Measurements from ENCODE around the gene DGLUCY.

The DGLUCY gene

GRCh38 chr14:91231446-91231845, 117.6 kb downstream of the DGLUCY start:
- H3K4me2 ChIP-seq (ENCODE audit: low read length) = no peak overlapping the region
- no CpG with 5 or more reads among the region's 3 CpGs for WGBS (ENCODE audit: extremely low coverage, insufficient coverage, insufficient read length)
- H2AK5ac ChIP-seq (ENCODE audit: low read length) = no peak overlapping the region

GRCh38 chr14:91232052-91232451, 118.2 kb downstream of the DGLUCY start:
- no peak overlapping the region for H3K23ac ChIP-seq (ENCODE audit: low read length)
- H3K36me3 ChIP-seq (ENCODE audit: control insufficient read depth in 1 of 2, insufficient read depth in 2 of 2, low read length in 2 of 2) = no peaks in the 10 kb centered on the region
- no peak overlapping the region for H4K8ac ChIP-seq (ENCODE audit: low read depth, low read length)
- H3K9me3 ChIP-seq (ENCODE audit: insufficient read depth, low read depth, low read length) = peaks cover 8% of the 10 kb centered on the region
- no peak overlapping the region for H3K4ac ChIP-seq (ENCODE audit: low read depth, low read length)
- H4K12ac ChIP-seq (ENCODE audit: low read depth, low read length) = no peak overlapping the region
- no peaks in the 10 kb centered on the region for H3K27me3 ChIP-seq (ENCODE audit: insufficient read depth, low read length)
- no peak overlapping the region for H2AFZ ChIP-seq (ENCODE audit: insufficient read depth, low read length, poor library complexity)
- WGBS (ENCODE audit: extremely low coverage, insufficient coverage, insufficient read length) = no CpG with 5 or more reads among the region's 2 CpGs
- no peak overlapping the region for H2AK5ac ChIP-seq (ENCODE audit: low read length)
- H2BK12ac ChIP-seq (ENCODE audit: low read length) = no peak overlapping the region
- H3K4me2 ChIP-seq (ENCODE audit: low read length) = no peak overlapping the region
- H2BK5ac ChIP-seq (ENCODE audit: low read depth, low read length, poor library complexity) = no peak overlapping the region
- no peak overlapping the region for H4K91ac ChIP-seq (ENCODE audit: low read depth, low read length)
- no peak overlapping the region for H3K9ac ChIP-seq (ENCODE audit: low read length)
- H3K18ac ChIP-seq (ENCODE audit: low read length) = no peak overlapping the region
- H3K79me1 ChIP-seq (ENCODE audit: low read length) = no peaks in the 10 kb centered on the region
- no peak overlapping the region for H3K4me3 ChIP-seq (ENCODE audit: low read depth, low read length)
- H2BK120ac ChIP-seq (ENCODE audit: insufficient read depth, low read length, poor library complexity) = no peak overlapping the region
- no peak overlapping the region for H3K27ac ChIP-seq (ENCODE audit: low read depth, low read length)
- no peaks in the 10 kb centered on the region for H3K4me1 ChIP-seq (ENCODE audit: control insufficient read depth in 1 of 2, insufficient read depth in 2 of 2, low read length in 2 of 2)
- no peaks in the 10 kb centered on the region for H3K79me2 ChIP-seq (ENCODE audit: control insufficient read depth, insufficient read depth, low read length, poor library complexity)
- DNase-seq = no peak
- no peak overlapping the region for H3K14ac ChIP-seq (ENCODE audit: low read length)

More at GRCh38 chr14:91231446-91231845, 117.6 kb downstream of the DGLUCY start:
- Histone ChIP-seq H3K18ac (ENCODE audit: low read length) (no peak overlapping the region), H3K79me2 (ENCODE audit: control insufficient read depth, insufficient read depth, low read length, poor library complexity) (no peaks in the 10 kb centered on the region), H2BK5ac (ENCODE audit: low read depth, low read length, poor library complexity) (no peak overlapping the region), H3K27me3 (ENCODE audit: insufficient read depth, low read length) (no peaks in the 10 kb centered on the region), H4K8ac (ENCODE audit: low read depth, low read length) (no peak overlapping the region), H3K79me1 (ENCODE audit: low read length) (no peaks in the 10 kb centered on the region), H3K4me3 (ENCODE audit: low read depth, low read length) (no peak overlapping the region), H2BK12ac (ENCODE audit: low read length) (no peak overlapping the region), H3K4ac (ENCODE audit: low read depth, low read length) (no peak overlapping the region), H3K4me1 (ENCODE audit: control insufficient read depth in 1 of 2, insufficient read depth in 2 of 2, low read length in 2 of 2) (no peaks in the 10 kb centered on the region), H2BK120ac (ENCODE audit: insufficient read depth, low read length, poor library complexity) (no peak overlapping the region), H4K91ac (ENCODE audit: low read depth, low read length) (no peak overlapping the region), H3K9ac (ENCODE audit: low read length) (no peak overlapping the region), H3K27ac (ENCODE audit: low read depth, low read length) (no peak overlapping the region), H3K14ac (ENCODE audit: low read length) (no peak overlapping the region), H4K12ac (ENCODE audit: low read depth, low read length) (no peak overlapping the region), H3K9me3 (ENCODE audit: insufficient read depth, low read depth, low read length) (peaks cover 8% of the 10 kb centered on the region), H3K23ac (ENCODE audit: low read length) (no peak overlapping the region), H3K36me3 (ENCODE audit: control insufficient read depth in 1 of 2, insufficient read depth in 2 of 2, low read length in 2 of 2) (no peaks in the 10 kb centered on the region), H2AFZ (ENCODE audit: insufficient read depth, low read length, poor library complexity) (no peak overlapping the region)
- no peak for DNase-seq

- no peaks in the 10 kb centered on the region for H3K27me3 ChIP-seq (ENCODE audit: insufficient read depth, low read length)
- no peak overlapping the region for H4K8ac ChIP-seq (ENCODE audit: low read depth, low read length)
- H3K14ac ChIP-seq (ENCODE audit: low read length) = no peak overlapping the region
- H3K4me3 ChIP-seq (ENCODE audit: low read depth, low read length) = no peak overlapping the region
- peaks cover 8% of the 10 kb centered on the region for H3K9me3 ChIP-seq (ENCODE audit: insufficient read depth, low read depth, low read length)
- H3K18ac ChIP-seq (ENCODE audit: low read length) = no peak overlapping the region
- no peaks in the 10 kb centered on the region for H3K79me2 ChIP-seq (ENCODE audit: control insufficient read depth, insufficient read depth, low read length, poor library complexity)
- no peak overlapping the region for H2AK5ac ChIP-seq (ENCODE audit: low read length)
- no peaks in the 10 kb centered on the region for H3K79me1 ChIP-seq (ENCODE audit: low read length)
- WGBS (ENCODE audit: extremely low coverage, insufficient coverage, insufficient read length) = no CpG with 5 or more reads among the region's 2 CpGs
- no peaks in the 10 kb centered on the region for H3K4me1 ChIP-seq (ENCODE audit: control insufficient read depth in 1 of 2, insufficient read depth in 2 of 2, low read length in 2 of 2)
- H3K4me2 ChIP-seq (ENCODE audit: low read length) = no peak overlapping the region
- no peak overlapping the region for H3K27ac ChIP-seq (ENCODE audit: low read depth, low read length)
- no peak overlapping the region for H4K91ac ChIP-seq (ENCODE audit: low read depth, low read length)
- H2BK5ac ChIP-seq (ENCODE audit: low read depth, low read length, poor library complexity) = no peak overlapping the region
- no peak overlapping the region for H3K9ac ChIP-seq (ENCODE audit: low read length)
- no peak overlapping the region for H4K12ac ChIP-seq (ENCODE audit: low read depth, low read length)
- H3K4ac ChIP-seq (ENCODE audit: low read depth, low read length) = no peak overlapping the region
- H3K23ac ChIP-seq (ENCODE audit: low read length) = no peak overlapping the region
- DNase-seq = no peak
- H2BK12ac ChIP-seq (ENCODE audit: low read length) = no peak overlapping the region
- no peaks in the 10 kb centered on the region for H3K36me3 ChIP-seq (ENCODE audit: control insufficient read depth in 1 of 2, insufficient read depth in 2 of 2, low read length in 2 of 2)
- no peak overlapping the region for H2BK120ac ChIP-seq (ENCODE audit: insufficient read depth, low read length, poor library complexity)
- no peak overlapping the region for H2AFZ ChIP-seq (ENCODE audit: insufficient read depth, low read length, poor library complexity)
Measured at GRCh38 chr14:91232603-91233002, 118.7 kb downstream of the DGLUCY start.

- no peak overlapping the region for H3K4me3 ChIP-seq (ENCODE audit: low read depth, low read length)
Measured at GRCh38 chr14:91233936-91234790, 120.3 kb downstream of the DGLUCY start.

More at GRCh38 chr14:91233936-91234790, 120.3 kb downstream of the DGLUCY start:
- DNase-seq = no peak
- Histone ChIP-seq H3K18ac (ENCODE audit: low read length) (no peak overlapping the region), H3K9me3 (ENCODE audit: insufficient read depth, low read depth, low read length) (peaks cover 8% of the 10 kb centered on the region), H3K4me2 (ENCODE audit: low read length) (no peak overlapping the region), H3K9ac (ENCODE audit: low read length) (no peak overlapping the region), H2AFZ (ENCODE audit: insufficient read depth, low read length, poor library complexity) (no peak overlapping the region), H3K4me1 (ENCODE audit: control insufficient read depth in 1 of 2, insufficient read depth in 2 of 2, low read length in 2 of 2) (no peaks in the 10 kb centered on the region), H2BK120ac (ENCODE audit: insufficient read depth, low read length, poor library complexity) (no peak overlapping the region), H3K36me3 (ENCODE audit: control insufficient read depth in 1 of 2, insufficient read depth in 2 of 2, low read length in 2 of 2) (no peaks in the 10 kb centered on the region), H3K4ac (ENCODE audit: low read depth, low read length) (no peak overlapping the region), H3K27ac (ENCODE audit: low read depth, low read length) (no peak overlapping the region), H3K14ac (ENCODE audit: low read length) (no peak overlapping the region), H3K79me2 (ENCODE audit: control insufficient read depth, insufficient read depth, low read length, poor library complexity) (no peaks in the 10 kb centered on the region), H3K79me1 (ENCODE audit: low read length) (no peaks in the 10 kb centered on the region), H2AK5ac (ENCODE audit: low read length) (no peak overlapping the region), H4K91ac (ENCODE audit: low read depth, low read length) (no peak overlapping the region), H4K8ac (ENCODE audit: low read depth, low read length) (no peak overlapping the region), H3K23ac (ENCODE audit: low read length) (no peak overlapping the region), H4K12ac (ENCODE audit: low read depth, low read length) (no peak overlapping the region), H2BK5ac (ENCODE audit: low read depth, low read length, poor library complexity) (no peak overlapping the region), H2BK12ac (ENCODE audit: low read length) (no peak overlapping the region), H3K27me3 (ENCODE audit: insufficient read depth, low read length) (no peaks in the 10 kb centered on the region)
- no CpG with 5 or more reads among the region's 63 CpGs for WGBS (ENCODE audit: extremely low coverage, insufficient coverage, insufficient read length)

All from trophoblast cell (in vitro differentiated cells and primary cell).